Liver (tissue), 9 donors: ENCODE results near the gene JMJD1C. TPM values are rescaled to one million over a fixed set of nuclear protein-coding genes. Genes with fewer than 3 reads are reported as not detected.
"Not testable (repeated sequence)": the region's sequence is repeated elsewhere in the genome, so short reads cannot be mapped to it uniquely, and the experiment has no call there.

Experiments
- DNase-seq: peaks from one replicate; pipeline ENCODE4 v3.0.0-alpha.2; 2017; ENCODE audit warnings: low spot score
- H3K27ac ChIP-seq, 2 donors: one replicate each; pipeline ENCODE4 v1.7.0; 2013; ENCODE audit warnings: inconsistent platforms in 2 of 2, low read length in 2 of 2, control low read depth in 1 of 2, low read depth in 1 of 2, mild to moderate bottlenecking in 1 of 2
- H3K27me3 ChIP-seq, 4 donors: one replicate each; pipeline versions ENCODE4 v1.6.1 to v1.7.0; 2013; ENCODE audit warnings: low read length in 3 of 4, inconsistent platforms in 1 of 4, mild to moderate bottlenecking in 1 of 4, moderate library complexity in 1 of 4; ENCODE audit not compliant: control insufficient read depth in 4 of 4, insufficient read depth in 4 of 4
- H3K36me3 ChIP-seq, 4 donors: one replicate each; pipeline versions ENCODE4 v1.6.1 to v1.7.0; 2013; ENCODE audit warnings: low read length in 3 of 4, mild to moderate bottlenecking in 3 of 4, low read depth in 1 of 4, moderate library complexity in 1 of 4; ENCODE audit not compliant: control insufficient read depth in 4 of 4, insufficient read depth in 3 of 4
- H3K4me1 ChIP-seq, 4 donors: one replicate each; pipeline versions ENCODE4 v1.6.1 to v1.7.0; 2013; ENCODE audit warnings: low read length in 3 of 4, mild to moderate bottlenecking in 3 of 4, moderate library complexity in 1 of 4; ENCODE audit not compliant: control insufficient read depth in 4 of 4, insufficient read depth in 4 of 4
- H3K4me3 ChIP-seq, 3 donors: one replicate each; pipeline versions ENCODE4 v1.6.1 to v1.7.0; 2013; ENCODE audit warnings: low read length in 3 of 3, control low read depth in 1 of 3, low read depth in 1 of 3, mild to moderate bottlenecking in 1 of 3
- H3K9ac ChIP-seq, 2 donors: one replicate each; pipeline ENCODE4 v1.7.0; 2013; ENCODE audit warnings: low read length in 2 of 2, mild to moderate bottlenecking in 2 of 2, moderate library complexity in 2 of 2, control low read depth in 1 of 2, low read depth in 1 of 2
- H3K9me3 ChIP-seq, 4 donors: one replicate each; pipeline versions ENCODE4 v1.6.1 to v1.7.0; 2013; ENCODE audit warnings: low read length in 3 of 4; ENCODE audit not compliant: control insufficient read depth in 4 of 4
- EGR1 ChIP-seq, 2 donors: IDR thresholded peaks; 2 replicates each; pipeline ENCODE4 v1.6.1; 2016 to 2018; ENCODE audit warnings: antibody characterized with exemption in 2 of 2, low read depth in 2 of 2
- FOXA1 ChIP-seq: IDR thresholded peaks from 2 replicates; pipeline ENCODE4 v1.6.1; 2016; ENCODE audit warnings: antibody characterized with exemption
- GABPA ChIP-seq, 2 donors: IDR thresholded peaks in 1 of 2; conservative IDR thresholded peaks in 1 of 2; 2 replicates each; pipeline ENCODE4 v1.6.1; 2016; ENCODE audit warnings: antibody characterized with exemption in 2 of 2, mild to moderate bottlenecking in 1 of 2, moderate library complexity in 1 of 2
- HNF4G ChIP-seq: IDR thresholded peaks from 2 replicates; pipeline ENCODE4 v1.6.1; 2016; ENCODE audit warnings: antibody characterized with exemption
- JUND ChIP-seq, 2 donors: IDR thresholded peaks; 2 replicates each; pipeline ENCODE4 v1.6.1; 2016; ENCODE audit warnings: antibody characterized with exemption in 2 of 2
- NR2F2 ChIP-seq: IDR thresholded peaks from 2 replicates; pipeline ENCODE4 v1.6.1; 2016; ENCODE audit warnings: antibody characterized with exemption
- RAD21 ChIP-seq, 2 donors: IDR thresholded peaks; 2 replicates each; pipeline ENCODE4 v1.6.1; 2016; ENCODE audit warnings: antibody characterized with exemption in 2 of 2, mild to moderate bottlenecking in 2 of 2
- RXRA ChIP-seq, 2 donors: IDR thresholded peaks; 2 replicates each; pipeline ENCODE4 v1.6.1; 2017 to 2018; ENCODE audit warnings: antibody characterized with exemption in 2 of 2, mild to moderate bottlenecking in 1 of 2
- SP1 ChIP-seq: IDR thresholded peaks from 2 replicates; pipeline ENCODE4 v1.6.1; 2018; ENCODE audit warnings: antibody characterized with exemption, mild to moderate bottlenecking
- TAF1 ChIP-seq: conservative IDR thresholded peaks from 2 replicates; pipeline ENCODE4 v1.6.1; 2016; ENCODE audit warnings: antibody characterized with exemption, mild to moderate bottlenecking
- YY1 ChIP-seq: IDR thresholded peaks from 2 replicates; pipeline ENCODE4 v1.6.1; 2016; ENCODE audit warnings: antibody characterized with exemption, mild to moderate bottlenecking
- WGBS: extraction: QIAGEN DNeasy Blood & Tissue Kit; methylation state at CpG from one replicate; pipeline ENCODE4 v1.1.7; 2013; 5-methylcytosine and 5-hydroxymethylcytosine counted together
- polyA plus RNA-seq, 2 donors: library from polyadenylated mRNA; stranded (reverse) in 1 of 2; unstranded in 1 of 2; fragments of 200-250 nt in 1 of 2; fragments of >200 nt in 1 of 2; fragmentation: Nextera tagmentation in 1 of 2; extraction: Ambion mirVana in 1 of 2; gene quantifications; one replicate each; pipeline versions ENCODE4 v1.2.1 to v1.2.3, GENCODE V29; 2013 to 2015
- total RNA-seq, 2 donors: library from RNA; depleted of rRNA; stranded (reverse); fragments of >200 nt; gene quantifications; one replicate each; pipeline ENCODE4 v1.2.3, GENCODE V29; 2014
- TF ChIP-seq, protein P1 (sequence below): IDR thresholded peaks from 2 replicates; pipeline ENCODE4 v1.6.1; 2016; ENCODE audit warnings: antibody characterized with exemption, mild to moderate bottlenecking
- TF ChIP-seq, protein P2 (sequence below): fragments of 150-350 bp; IDR thresholded peaks from 2 replicates; pipeline ENCODE4 v1.5.1; 2017; ENCODE audit warnings: improper control_type of control experiment, low read depth, low read length; ENCODE audit not compliant: missing input control
- TF ChIP-seq, protein P3 (sequence below): IDR thresholded peaks from 2 replicates; pipeline ENCODE4 v1.6.1; 2016; ENCODE audit warnings: antibody characterized with exemption
- TF ChIP-seq, protein P4 (sequence below): IDR thresholded peaks from 2 replicates; pipeline ENCODE4 v1.6.1; 2016; ENCODE audit warnings: antibody characterized with exemption
- donor health status: healthy.
- donor health status: healthy.
- donor health status: healthy.
- donor health status: healthy.
- donor health status: healthy.

JMJD1C gene
- total and polyA plus RNA-seq, 4 donors, result 11.0 to 93.1 (median 56.0) TPM

DNA sequence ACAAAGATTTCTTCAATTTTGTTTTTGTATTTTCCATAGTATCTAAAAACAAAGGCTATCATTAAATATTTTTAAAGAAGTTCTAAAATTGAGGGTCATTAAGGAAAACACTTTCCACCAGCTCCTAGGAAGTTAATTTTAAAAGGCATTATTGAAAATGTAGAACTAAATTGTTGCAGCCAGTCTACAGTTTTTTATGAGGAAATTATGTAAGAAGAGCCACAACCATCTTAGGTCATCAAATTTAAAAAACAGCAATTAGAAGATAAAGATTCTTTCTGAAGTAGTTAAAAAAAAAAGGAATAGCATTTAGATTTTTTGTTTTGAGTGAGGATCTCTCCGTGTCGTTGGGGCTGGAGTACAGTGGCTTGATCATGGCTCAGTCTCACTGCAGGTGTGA is 171.0 kb downstream of the JMJD1C start:
- 89% methylated on average over 2 of the region's 2 CpGs for WGBS
- TF ChIP-seq TAF1 (no peak), RXRA (IDR thresholded peaks at IDR 0.05) (no peak), GABPA (IDR thresholded peaks at IDR 0.05 in 1 of 2, conservative IDR thresholded peaks at IDR 0.05 in 1 of 2) (no peak), RAD21 (IDR thresholded peaks at IDR 0.05) (no peak), SP1 (no peak), YY1 (no peak), NR2F2 (no peak), JUND (IDR thresholded peaks at IDR 0.05) (no peak), FOXA1 (no peak), EGR1 (IDR thresholded peaks at IDR 0.05; ENCODE audit: low read depth in 2 of 2) (no peak)
- TF ChIP-seq, protein P1, sequence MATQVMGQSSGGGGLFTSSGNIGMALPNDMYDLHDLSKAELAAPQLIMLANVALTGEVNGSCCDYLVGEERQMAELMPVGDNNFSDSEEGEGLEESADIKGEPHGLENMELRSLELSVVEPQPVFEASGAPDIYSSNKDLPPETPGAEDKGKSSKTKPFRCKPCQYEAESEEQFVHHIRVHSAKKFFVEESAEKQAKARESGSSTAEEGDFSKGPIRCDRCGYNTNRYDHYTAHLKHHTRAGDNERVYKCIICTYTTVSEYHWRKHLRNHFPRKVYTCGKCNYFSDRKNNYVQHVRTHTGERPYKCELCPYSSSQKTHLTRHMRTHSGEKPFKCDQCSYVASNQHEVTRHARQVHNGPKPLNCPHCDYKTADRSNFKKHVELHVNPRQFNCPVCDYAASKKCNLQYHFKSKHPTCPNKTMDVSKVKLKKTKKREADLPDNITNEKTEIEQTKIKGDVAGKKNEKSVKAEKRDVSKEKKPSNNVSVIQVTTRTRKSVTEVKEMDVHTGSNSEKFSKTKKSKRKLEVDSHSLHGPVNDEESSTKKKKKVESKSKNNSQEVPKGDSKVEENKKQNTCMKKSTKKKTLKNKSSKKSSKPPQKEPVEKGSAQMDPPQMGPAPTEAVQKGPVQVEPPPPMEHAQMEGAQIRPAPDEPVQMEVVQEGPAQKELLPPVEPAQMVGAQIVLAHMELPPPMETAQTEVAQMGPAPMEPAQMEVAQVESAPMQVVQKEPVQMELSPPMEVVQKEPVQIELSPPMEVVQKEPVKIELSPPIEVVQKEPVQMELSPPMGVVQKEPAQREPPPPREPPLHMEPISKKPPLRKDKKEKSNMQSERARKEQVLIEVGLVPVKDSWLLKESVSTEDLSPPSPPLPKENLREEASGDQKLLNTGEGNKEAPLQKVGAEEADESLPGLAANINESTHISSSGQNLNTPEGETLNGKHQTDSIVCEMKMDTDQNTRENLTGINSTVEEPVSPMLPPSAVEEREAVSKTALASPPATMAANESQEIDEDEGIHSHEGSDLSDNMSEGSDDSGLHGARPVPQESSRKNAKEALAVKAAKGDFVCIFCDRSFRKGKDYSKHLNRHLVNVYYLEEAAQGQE, result no peak
- TF ChIP-seq, protein P2, sequence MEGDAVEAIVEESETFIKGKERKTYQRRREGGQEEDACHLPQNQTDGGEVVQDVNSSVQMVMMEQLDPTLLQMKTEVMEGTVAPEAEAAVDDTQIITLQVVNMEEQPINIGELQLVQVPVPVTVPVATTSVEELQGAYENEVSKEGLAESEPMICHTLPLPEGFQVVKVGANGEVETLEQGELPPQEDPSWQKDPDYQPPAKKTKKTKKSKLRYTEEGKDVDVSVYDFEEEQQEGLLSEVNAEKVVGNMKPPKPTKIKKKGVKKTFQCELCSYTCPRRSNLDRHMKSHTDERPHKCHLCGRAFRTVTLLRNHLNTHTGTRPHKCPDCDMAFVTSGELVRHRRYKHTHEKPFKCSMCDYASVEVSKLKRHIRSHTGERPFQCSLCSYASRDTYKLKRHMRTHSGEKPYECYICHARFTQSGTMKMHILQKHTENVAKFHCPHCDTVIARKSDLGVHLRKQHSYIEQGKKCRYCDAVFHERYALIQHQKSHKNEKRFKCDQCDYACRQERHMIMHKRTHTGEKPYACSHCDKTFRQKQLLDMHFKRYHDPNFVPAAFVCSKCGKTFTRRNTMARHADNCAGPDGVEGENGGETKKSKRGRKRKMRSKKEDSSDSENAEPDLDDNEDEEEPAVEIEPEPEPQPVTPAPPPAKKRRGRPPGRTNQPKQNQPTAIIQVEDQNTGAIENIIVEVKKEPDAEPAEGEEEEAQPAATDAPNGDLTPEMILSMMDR, result no peak
- TF ChIP-seq, protein P3, sequence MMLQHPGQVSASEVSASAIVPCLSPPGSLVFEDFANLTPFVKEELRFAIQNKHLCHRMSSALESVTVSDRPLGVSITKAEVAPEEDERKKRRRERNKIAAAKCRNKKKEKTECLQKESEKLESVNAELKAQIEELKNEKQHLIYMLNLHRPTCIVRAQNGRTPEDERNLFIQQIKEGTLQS, result no peak
- TF ChIP-seq, protein P4, sequence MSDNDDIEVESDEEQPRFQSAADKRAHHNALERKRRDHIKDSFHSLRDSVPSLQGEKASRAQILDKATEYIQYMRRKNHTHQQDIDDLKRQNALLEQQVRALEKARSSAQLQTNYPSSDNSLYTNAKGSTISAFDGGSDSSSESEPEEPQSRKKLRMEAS, result no peak
- Histone ChIP-seq H3K4me3 (no peak overlapping the region), H3K27me3 (no peaks in the 10 kb centered on the region), H3K4me1 (peaks cover 0 to 3% (median 0%) of the 10 kb centered on the region in 4 donors), H3K9me3 (no peaks in the 10 kb centered on the region), H3K9ac (no peak overlapping the region), H3K27ac (no peak overlapping the region), H3K36me3 (no peaks in the 10 kb centered on the region)
- no peak for DNase-seq

DNA sequence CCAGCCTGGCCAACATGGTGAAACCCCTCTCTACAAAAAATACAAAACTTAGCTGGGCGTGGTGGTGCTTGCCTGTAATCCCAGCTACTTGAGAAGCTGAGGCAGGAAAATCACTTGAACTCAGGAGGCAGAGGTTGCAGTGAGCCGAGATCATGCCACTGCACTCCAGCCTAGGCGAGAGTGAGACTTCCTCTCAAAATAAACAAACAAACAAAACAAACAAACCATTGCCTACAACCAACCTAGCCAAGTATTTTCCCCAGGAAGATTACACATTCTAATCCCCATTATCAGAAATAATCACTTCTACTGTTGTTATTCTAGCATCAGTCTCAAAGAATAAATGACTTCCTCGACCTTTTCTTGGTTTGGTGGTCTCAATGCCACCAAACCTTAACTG is 172.9 kb downstream of the JMJD1C start:
- H3K36me3 ChIP-seq, H3K9me3 ChIP-seq, H3K4me1 ChIP-seq, H3K4me3 ChIP-seq, DNase-seq, H3K27ac ChIP-seq, H3K27me3 ChIP-seq, H3K9ac ChIP-seq: not testable (repeated sequence)
- WGBS, result 60% methylated on average over 4 of the region's 4 CpGs

DNA sequence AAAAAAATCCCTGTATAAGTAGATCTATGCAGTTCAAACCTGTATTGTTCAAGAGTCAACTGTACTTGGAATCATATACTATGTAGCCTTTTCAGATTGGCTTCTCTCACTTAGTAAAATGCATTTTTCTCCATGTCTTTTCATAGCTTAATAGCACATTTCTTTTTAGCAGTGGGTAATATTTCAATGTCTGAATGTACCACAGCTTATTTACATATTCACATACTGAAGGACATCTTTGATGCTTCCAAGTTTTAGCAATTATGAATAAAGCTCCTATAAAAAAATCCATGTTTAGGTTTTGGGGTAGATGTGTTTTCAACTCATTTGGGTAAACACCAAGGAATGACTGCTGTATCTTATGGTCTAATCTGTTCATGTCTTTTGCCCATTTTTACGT is 177.6 kb downstream of the JMJD1C start:
- peaks cover 4 to 25% (median 12%) of the 10 kb centered on the region in 4 donors for H3K4me1 ChIP-seq
- TF ChIP-seq EGR1 (IDR thresholded peaks at IDR 0.05; ENCODE audit: low read depth in 2 of 2) (no peak), JUND (IDR thresholded peaks at IDR 0.05) (no peak), NR2F2 (no peak), GABPA (IDR thresholded peaks at IDR 0.05 in 1 of 2, conservative IDR thresholded peaks at IDR 0.05 in 1 of 2) (no peak), RXRA (IDR thresholded peaks at IDR 0.05) (no peak), HNF4G (no peak), RAD21 (IDR thresholded peaks at IDR 0.05) (no peak), YY1 (no peak), SP1 (no peak)
- TF ChIP-seq, protein P3, result no peak
- TF ChIP-seq, protein P2, result no peak
- no peak overlapping the region for H3K9ac ChIP-seq
- H3K27me3 ChIP-seq, result no peaks in the 10 kb centered on the region
- no peaks in the 10 kb centered on the region for H3K36me3 ChIP-seq
- H3K9me3 ChIP-seq, result no peaks in the 10 kb centered on the region
- no peak for DNase-seq
- no peak overlapping the region for H3K27ac ChIP-seq
- no peak overlapping the region for H3K4me3 ChIP-seq
- WGBS, result 100% methylated on average over 1 of the region's 1 CpG
